Muscle layer of duodenum (tissue), 2 donors: ENCODE data around the gene LIPH.
A peak's percentile ranks its signal among the peaks of the same experiment; 100 is the strongest.

Experiments
- H3K27ac ChIP-seq: one replicate; pipeline ENCODE4 v1.7.0; 2013; ENCODE audit warnings: mild to moderate bottlenecking, low read length
- H3K27me3 ChIP-seq: one replicate; pipeline ENCODE4 v1.7.0; 2013; ENCODE audit warnings: low read depth, mild to moderate bottlenecking, control low read depth, low read length
- H3K36me3 ChIP-seq, 2 donors: one replicate each; pipeline ENCODE4 v1.7.0; 2013; ENCODE audit warnings: low read length in 2 of 2, control low read depth in 1 of 2, mild to moderate bottlenecking in 1 of 2; ENCODE audit not compliant: insufficient read depth in 2 of 2, control insufficient read depth in 1 of 2
- H3K4me1 ChIP-seq, 2 donors: one replicate each; pipeline ENCODE4 v1.7.0; 2013; ENCODE audit warnings: low read length in 2 of 2, mild to moderate bottlenecking in 2 of 2, control low read depth in 1 of 2, moderate library complexity in 1 of 2; ENCODE audit not compliant: insufficient read depth in 2 of 2, control insufficient read depth in 1 of 2
- H3K4me3 ChIP-seq, 2 donors: one replicate each; pipeline ENCODE4 v1.7.0; 2013; ENCODE audit warnings: low read length in 2 of 2, low read depth in 1 of 2, mild to moderate bottlenecking in 1 of 2
- H3K9me3 ChIP-seq, 2 donors: one replicate each; pipeline ENCODE4 v1.7.0; 2013; ENCODE audit warnings: low read length in 2 of 2, control low read depth in 1 of 2, mild to moderate bottlenecking in 1 of 2; ENCODE audit not compliant: control insufficient read depth in 1 of 2
- donor health status: healthy.

Gene LIPH

DNA sequence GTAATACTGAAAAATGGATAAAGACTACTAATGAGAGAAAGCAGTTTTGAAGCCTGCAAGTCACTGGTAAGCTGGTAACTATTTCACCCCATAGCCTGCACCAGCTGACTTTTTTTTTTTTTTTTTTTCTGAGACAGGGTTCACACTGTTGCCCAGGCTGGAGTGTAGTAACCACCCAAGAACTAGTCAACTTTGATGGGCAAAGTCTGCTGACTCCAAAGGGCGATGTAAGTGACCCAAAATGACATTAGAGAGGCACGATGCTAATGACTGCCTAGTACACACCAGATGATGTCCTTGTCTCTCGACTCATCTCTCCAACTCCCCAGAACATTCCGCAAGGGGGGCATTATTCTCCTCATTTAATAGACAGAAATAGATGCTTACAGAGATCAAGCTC lies 40.7 kb downstream of the LIPH start:
- H3K36me3 ChIP-seq: no peaks in the 10 kb centered on the region

GRCh38 chr3:185508335-185508991 lies 43.9 kb downstream of the LIPH start:
- H3K4me1 ChIP-seq: no peaks in the 10 kb centered on the region
- H3K9me3 ChIP-seq: no peaks in the 10 kb centered on the region
- no peak overlapping the region for H3K27ac ChIP-seq
- H3K27me3 ChIP-seq: no peaks in the 10 kb centered on the region
- no peaks in the 10 kb centered on the region for H3K36me3 ChIP-seq
- no peak overlapping the region for H3K4me3 ChIP-seq

More for the DNA sequence above, 40.7 kb downstream of the LIPH start:
- H3K27me3 ChIP-seq: no peaks in the 10 kb centered on the region
- H3K4me1 ChIP-seq: no peaks in the 10 kb centered on the region
- no peak overlapping the region for H3K27ac ChIP-seq
- no peak overlapping the region for H3K4me3 ChIP-seq
- H3K9me3 ChIP-seq: no peaks in the 10 kb centered on the region

- no peaks in the 10 kb centered on the region for H3K36me3 ChIP-seq
- no peaks in the 10 kb centered on the region for H3K9me3 ChIP-seq
- H3K4me1 ChIP-seq: no peaks in the 10 kb centered on the region
- no peak overlapping the region for H3K4me3 ChIP-seq
- H3K27me3 ChIP-seq: no peaks in the 10 kb centered on the region
- no peak overlapping the region for H3K27ac ChIP-seq
These were observed 44.5 kb downstream of the LIPH start for GRCh38 chr3:185507883-185508282.

DNA sequence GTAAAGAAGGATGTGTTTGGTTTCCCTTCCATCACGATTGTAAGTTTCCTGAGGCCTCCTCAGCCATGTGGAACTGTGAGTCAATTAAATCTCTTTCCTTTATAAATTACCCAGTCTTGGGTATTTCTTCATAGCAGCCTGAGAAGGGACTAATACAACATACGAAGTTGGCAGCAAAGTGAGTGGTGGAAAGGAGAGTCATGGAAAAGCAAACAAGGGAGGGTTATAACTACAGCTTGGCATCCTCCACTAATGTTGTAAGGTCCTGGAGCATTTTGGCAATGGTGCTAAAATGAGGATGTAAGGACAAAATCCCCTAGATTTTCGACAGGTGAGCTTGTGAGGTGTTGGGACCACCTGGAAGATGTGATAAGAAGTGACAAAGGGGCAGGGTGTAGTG lies 47.8 kb downstream of the LIPH start:
- Histone ChIP-seq H3K9me3 (no peaks in the 10 kb centered on the region), H3K4me3 (no peak overlapping the region), H3K27ac (no peak overlapping the region), H3K27me3 (no peaks in the 10 kb centered on the region), H3K4me1 (no peaks in the 10 kb centered on the region), H3K36me3 (no peaks in the 10 kb centered on the region)

DNA sequence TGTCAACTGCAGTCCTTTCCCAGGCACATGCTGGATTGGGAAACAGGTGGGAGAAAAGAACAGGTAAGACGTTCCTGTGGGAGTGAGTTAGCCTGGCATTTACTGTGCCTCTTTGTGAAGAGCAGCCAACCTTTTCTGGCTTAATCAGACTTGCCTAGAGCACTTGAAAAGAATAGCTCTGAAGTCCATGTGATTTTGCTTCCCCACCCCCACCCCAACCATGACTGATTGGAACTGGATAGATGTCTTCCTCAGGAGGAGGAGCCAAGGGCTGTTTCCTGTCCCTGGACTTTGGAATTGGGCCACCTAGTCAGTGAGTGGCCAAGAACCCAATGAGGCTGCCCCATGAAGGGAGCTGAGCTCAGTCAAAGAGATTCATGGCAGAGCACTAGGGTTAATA lies 48.9 kb downstream of the LIPH start:
- no peaks in the 10 kb centered on the region for H3K9me3 ChIP-seq
- H3K4me3 ChIP-seq: no peak overlapping the region
- H3K27ac ChIP-seq: no peak overlapping the region
- no peaks in the 10 kb centered on the region for H3K4me1 ChIP-seq
- H3K36me3 ChIP-seq: no peaks in the 10 kb centered on the region
- no peaks in the 10 kb centered on the region for H3K27me3 ChIP-seq

DNA sequence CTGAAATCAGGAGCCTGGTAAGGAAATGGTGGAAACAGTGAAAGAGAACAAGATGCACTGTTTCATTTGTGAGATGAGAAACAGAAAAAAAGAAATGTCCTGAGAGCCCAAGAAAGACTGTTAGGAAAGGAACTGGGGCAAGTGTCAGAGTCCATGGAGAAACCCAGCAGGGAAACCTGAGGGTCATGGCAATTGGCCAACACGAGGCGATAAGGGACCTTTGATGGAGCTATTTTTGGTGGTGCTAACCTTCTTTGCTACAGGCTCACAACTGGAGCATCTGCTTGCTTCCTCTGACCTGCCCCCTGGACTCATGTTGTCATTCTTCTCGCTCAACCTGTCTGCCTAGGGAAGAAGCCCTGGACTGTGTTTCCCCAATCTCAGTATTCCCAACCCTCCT lies 49.4 kb downstream of the LIPH start:
- Histone ChIP-seq H3K9me3 (no peaks in the 10 kb centered on the region), H3K36me3 (no peaks in the 10 kb centered on the region), H3K4me1 (peaks cover 0 to under 1% of the 10 kb centered on the region in 2 donors), H3K27ac (no peak overlapping the region), H3K4me3 (no peak overlapping the region), H3K27me3 (no peaks in the 10 kb centered on the region)

DNA sequence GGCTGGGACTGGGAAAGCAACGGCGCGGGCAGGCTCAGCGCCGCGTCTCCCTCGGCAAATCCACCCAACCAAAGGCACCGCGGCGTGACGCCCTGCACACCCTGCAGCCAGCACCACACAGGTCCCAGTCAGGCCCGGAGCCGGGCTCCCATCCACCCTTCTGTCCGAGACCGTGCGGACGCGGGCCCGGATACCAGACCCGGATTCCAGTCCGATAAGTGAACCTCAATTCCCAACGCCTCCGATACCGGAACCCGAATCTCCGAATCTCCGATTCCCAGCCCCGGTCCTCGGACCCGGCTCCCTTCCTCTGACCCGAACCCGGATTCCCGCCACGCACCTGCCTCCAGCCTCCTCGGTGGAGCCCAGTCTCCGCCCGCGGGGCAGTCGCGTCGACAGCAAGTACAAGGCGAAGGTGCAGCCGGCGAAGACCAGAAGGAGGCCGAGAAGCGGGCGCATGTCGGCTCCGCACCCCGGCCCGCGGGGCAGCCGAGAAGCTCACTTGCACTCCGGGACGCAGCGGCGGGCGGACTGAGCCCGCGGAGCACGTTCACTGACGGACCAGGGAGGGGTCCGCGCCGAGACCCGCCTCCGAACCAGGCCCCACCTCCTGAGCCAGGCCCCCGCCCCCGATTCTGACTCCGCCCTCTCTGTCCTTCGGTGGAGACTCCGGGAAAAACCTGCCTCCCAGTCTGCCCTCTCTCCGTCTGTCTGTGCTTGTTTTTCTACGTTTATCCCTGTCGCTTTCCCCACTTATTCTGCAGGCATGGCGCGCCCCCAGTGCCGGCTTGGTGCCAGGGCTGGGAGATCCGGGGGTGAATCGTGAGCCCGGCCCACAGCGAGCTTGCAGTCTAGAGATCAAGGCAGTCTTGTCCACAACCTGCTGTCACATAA lies 53.6 kb downstream of the LIPH start, which contains the start of gene TMEM41A:
Gene TMEM41A (minus strand): TSS at position 533 of the 894 bp plus-strand sequence. CDS start 74 bp downstream, at position 459.
- peaks cover 8 to 17% of the 10 kb centered on the region in 2 donors for H3K4me1 ChIP-seq
- H3K27me3 ChIP-seq: no peaks in the 10 kb centered on the region
- H3K36me3 ChIP-seq: peaks cover 23 to 27% of the 10 kb centered on the region in 2 donors
- peak within 1 kb of the TSS; percentile 81 to 99 for H3K4me3 ChIP-seq
- H3K9me3 ChIP-seq: no peaks in the 10 kb centered on the region
- peak within 1 kb of the TSS; percentile 86 for H3K27ac ChIP-seq

- Histone ChIP-seq H3K9me3 (no peaks in the 10 kb centered on the region), H3K4me3 (no peak overlapping the region), H3K27me3 (no peaks in the 10 kb centered on the region), H3K36me3 (peaks cover 52 to 58% of the 10 kb centered on the region in 2 donors), H3K27ac (no peak overlapping the region), H3K4me1 (no peaks in the 10 kb centered on the region)
These were observed 62.1 kb downstream of the LIPH start for GRCh38 chr3:185490241-185490640.

GRCh38 chr3:185489462-185489861 lies 62.9 kb downstream of the LIPH start:
- H3K27ac ChIP-seq: no peak overlapping the region
- no peak overlapping the region for H3K4me3 ChIP-seq
- H3K27me3 ChIP-seq: no peaks in the 10 kb centered on the region
- H3K36me3 ChIP-seq: peaks cover 48 to 53% of the 10 kb centered on the region in 2 donors
- H3K4me1 ChIP-seq: no peaks in the 10 kb centered on the region
- H3K9me3 ChIP-seq: no peaks in the 10 kb centered on the region

- Histone ChIP-seq H3K36me3 (peaks cover 39 to 47% of the 10 kb centered on the region in 2 donors), H3K4me1 (no peaks in the 10 kb centered on the region), H3K27ac (no peak overlapping the region), H3K4me3 (no peak overlapping the region), H3K9me3 (no peaks in the 10 kb centered on the region), H3K27me3 (no peaks in the 10 kb centered on the region)
These were observed 63.9 kb downstream of the LIPH start for GRCh38 chr3:185488465-185488864.

DNA sequence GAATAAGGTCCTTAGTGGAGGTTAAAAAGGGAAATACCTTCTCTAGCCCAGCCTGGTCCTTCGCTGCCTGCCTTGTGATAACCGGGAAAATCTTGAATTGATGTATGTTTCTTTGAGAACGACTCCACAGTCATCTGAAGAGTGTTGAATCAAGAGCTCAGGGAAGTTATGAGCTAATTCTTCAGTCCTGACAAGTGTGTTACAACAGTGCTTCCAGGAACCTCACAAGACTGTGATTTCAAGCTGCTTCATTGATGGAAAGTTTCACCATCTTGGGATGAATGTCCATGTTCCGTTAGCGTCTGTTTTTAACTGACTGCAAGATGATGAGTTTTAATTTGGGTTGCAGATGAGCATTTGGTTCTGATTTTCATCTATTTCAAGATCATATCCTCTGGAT lies 66.0 kb downstream of the LIPH start:
- Histone ChIP-seq H3K9me3 (no peaks in the 10 kb centered on the region), H3K27ac (no peak overlapping the region), H3K27me3 (no peaks in the 10 kb centered on the region), H3K4me3 (no peak overlapping the region), H3K4me1 (no peaks in the 10 kb centered on the region), H3K36me3 (peaks cover 45 to 54% of the 10 kb centered on the region in 2 donors)
